Activated CD4-positive, alpha-beta T cell treated with anti-CD3 and anti-CD28 coated beads, Interleukin-2, amount 50 U/mL, for 48 hours (primary cell): ENCODE measurements around the gene DNMT3B.

ENCODE experiments used
- DNase-seq, 2 experiments: peaks; one replicate each; pipeline ENCODE4 v3.0.0-alpha.2; 2020

The DNMT3B gene

DNA sequence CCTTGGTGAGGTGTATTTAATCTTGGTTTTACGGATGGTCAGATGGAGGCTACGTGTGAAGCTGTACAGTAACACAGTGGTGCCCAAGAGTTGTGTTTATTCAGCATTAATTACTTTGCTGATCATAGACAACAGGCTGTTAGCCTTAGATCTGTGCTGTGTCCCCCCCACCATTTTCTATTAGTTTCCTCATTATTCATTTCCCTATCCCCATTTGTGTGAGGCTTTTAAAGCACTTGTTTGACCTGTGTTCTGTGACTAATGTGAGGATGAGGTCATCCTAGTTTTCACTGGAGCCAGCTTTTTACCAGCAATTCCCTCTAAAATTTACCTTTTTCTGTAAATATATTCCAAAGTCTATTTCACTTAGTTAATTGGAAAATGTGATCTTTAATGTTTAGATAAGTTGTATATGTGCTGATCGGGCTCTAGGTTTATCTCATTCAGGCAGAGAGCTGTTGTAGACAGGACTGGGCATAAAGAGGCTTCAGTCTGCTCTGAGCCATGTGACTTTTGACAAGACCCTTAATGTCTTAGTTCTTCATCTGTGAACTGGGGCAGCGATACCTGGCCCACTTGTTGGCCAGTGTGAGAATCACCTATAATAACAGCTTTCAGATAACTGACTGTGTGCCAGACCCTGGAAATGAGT lies 66.0 kb downstream of the DNMT3B start:
- DNase-seq = no peak

DNA sequence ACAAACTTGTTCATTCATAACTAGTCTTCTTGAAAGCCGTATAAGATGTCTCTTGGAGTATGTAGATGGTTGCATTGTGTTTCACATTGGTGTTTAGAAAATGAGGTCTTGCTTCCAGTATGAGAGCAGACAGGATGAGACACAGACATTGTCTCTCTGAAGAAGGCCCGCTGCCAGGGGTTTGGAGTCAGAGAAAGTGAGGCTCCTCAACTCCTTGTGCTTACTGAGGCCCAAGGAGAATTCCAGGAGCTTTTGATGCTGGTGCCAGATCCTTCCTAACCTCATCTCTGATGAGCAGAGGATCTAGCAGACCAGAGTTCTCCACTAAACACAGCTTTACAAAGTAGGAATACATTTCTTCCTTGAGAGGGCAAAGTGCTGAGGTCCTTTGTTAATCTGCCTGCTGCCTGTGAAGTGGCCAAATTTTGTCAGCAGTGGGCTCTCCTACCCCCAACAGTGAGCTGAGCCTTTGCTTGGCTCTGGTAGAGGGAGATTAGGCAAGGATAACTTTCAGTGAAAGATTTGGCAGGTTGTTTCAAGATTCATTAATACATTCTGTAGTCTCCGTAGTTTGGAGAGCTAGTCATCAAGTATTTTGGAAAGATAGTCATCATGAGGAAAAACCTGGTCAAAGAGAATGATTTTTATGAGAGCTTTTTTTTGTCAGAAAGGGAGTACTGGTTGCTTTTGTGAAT lies 67.3 kb downstream of the DNMT3B start:
- no peak for DNase-seq

DNA sequence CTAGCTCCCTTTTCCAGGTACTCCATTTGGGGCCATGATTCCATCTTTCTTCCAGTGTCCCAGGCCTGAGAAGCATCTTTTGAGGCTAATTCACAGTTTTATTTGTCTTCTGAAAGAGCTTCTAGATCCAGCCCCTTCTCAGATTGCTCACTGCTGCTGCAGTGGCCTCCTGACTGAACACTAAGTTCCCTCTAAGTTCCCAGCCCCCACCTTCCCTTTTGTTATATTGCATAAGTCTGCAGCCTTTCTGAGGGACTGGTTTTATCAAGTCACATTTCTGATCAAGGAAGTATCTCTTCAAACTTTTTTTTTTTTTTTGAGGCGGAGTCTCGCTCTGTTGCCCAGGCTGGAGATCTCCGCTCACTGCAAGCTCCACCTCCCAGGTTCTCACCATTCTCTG lies 68.3 kb downstream of the DNMT3B start:
- no peak for DNase-seq

DNA sequence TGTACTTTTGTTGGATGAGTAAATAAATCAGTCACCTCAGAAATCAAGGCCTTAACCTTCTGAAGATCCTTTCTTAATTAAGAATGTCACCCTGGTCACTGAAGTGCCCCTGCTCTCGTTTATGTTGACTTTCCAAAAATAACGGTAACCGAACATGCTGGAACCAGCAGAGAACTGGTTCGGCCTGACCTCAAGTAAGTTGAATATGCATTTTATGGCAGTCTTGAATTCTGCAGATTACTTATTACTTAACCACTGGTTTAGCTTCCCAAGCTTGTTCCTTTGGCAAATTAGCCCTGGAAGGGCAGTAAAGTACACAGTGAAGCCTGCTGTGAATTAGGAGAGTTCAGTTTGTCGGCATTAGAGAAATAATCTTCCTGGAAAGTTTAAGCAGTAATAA lies 69.8 kb downstream of the DNMT3B start:
- DNase-seq = no peak

DNA sequence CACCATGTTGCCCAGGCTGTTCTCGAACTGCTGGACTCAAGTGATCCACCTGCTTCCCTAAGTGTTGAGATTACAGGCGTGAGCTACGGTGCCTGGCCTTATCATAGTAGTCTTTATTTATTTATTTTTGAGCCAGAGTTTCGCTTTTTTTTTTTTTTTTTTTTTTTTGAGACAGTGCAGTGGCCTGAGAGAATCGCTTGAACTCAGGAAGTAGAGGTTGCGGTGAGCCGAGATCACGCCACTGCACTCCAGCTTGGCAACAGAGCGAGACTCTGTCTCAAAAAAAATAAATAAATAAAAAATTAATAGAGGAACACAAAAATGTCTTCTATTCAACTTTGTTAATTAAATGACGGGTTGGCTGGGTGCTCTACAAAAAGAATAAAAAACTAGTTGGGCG lies 70.5 kb downstream of the DNMT3B start:
- no peak for DNase-seq

DNA sequence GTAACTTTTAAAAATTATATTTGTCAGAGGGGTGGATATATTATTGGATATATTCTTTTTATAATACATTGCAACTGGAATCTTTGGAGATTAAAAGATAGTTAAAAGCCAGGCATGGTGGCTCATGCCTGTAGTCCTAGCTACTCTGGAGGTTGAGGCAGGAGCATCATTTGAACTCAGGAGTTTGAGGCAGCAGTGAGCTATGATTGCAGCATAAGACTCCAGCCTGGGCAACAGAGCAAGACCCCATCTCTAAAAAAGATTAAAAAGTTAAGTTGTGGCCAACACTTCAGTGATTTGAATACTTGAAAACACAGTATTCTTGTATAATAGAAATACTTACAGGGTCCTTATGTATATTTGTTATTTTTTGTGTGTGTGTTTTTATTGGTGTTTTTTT lies 72.8 kb downstream of the DNMT3B start:
- no peak for DNase-seq

DNA sequence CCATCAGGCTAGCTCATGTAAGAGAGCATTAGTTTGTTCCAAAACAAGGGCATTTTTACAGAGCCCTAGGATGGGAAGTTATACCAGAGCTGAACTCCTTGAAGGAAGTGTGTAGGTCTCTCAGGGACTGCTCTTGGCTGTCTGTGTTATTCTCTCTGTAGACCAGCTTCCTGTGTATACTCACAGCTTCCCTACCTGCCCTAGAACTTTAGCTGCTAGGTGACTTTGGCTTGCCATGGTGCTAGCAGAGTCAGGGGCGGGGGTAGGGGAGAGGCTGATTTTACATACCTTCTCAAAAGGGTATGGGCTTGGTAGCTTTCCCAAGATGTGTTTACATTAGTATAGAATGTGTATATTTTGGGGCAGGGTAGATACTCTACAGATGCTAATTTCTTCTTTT lies 75.0 kb downstream of the DNMT3B start:
- no peak for DNase-seq

DNA sequence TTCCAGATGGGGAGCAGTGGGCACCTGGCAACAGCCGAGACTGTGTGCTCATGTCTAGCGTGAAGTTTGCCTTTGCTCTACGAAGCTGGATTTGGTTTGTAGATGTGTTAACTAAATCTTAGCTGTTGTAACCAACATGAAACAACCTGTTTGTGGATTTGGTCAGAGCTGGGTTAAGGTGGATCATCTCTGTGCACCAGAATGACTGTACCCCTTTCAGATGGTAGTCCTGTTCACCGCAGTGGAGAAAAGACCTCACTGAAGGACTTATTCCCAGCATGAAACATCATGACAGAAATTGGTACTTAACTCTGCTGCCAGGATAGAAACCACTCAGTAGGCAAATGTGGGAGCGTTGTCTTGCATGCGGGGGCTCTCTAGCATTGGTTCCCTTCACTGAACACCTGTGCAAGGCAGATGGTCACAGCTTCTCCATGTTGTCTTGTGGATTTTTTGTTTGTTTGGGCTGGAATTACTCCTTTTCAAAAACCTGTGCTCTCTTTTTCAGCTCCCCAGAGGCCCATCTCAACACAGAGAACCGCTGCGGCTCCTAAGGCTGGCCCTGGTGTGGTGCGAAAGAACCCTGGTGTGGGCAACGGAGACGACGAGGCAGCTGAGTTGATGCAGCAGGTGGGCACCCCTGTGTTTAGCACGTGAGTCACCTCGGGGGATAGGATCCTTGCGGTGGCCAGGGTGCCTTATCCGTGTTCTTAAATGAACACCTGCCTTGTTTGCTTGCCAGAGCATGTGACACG lies 77.2 kb downstream of the DNMT3B start:
- DNase-seq = peak in 1 of 2 experiments; percentile 16

DNA sequence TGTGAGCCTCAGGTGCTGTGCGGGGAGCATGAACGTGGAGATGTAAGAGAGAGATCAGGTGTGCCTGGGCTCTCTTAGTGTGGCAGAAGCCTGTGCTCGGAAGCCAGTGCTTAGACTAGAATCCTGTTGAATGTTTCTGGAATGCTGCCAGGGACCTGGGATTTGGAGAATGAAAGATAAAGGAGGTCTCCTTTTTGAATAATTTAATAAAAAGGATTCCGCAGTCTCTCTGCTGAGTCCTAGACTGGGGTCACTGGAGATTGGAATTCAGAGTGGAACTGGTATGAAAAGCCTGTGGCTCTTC lies 77.7 kb downstream of the DNMT3B start:
- no peak for DNase-seq

DNA sequence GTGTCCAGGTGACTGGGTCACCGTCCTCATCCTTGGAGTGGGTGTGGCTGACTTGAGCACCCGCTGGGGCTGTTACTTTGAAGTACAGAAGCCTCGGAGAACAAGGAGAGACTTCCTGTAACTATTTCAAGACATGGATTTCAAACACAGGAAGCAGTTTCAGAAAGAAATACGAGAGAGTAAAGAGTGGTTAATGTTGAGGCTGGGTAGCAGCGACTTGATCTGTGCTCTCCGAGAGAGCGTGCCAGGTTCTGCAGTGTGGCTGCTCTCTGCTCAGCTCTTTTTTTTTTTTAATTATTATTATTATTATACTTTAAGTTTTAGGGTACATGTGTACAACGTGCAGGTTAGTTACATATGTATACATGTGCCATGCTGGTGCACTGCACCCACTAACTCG lies 79.0 kb downstream of the DNMT3B start:
- DNase-seq = no peak

DNA sequence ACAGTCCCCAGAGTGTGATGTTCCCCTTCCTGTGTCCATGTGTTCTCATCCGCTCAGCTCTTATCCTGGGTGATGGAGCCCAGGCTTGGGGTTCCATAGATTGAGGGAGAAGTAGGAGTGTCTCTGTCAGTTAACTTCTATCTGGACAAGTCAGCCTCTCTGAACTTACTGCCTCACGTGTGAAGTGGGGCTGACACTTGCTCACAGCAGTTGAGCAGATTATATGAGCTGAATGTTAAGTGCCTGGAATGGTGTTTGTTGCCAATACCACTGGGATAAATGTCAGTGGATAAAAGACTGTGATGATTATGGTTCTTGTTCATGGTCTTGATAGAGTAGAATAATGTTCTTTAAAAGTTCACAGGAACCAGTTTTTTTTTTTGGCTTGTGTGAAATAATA lies 79.4 kb downstream of the DNMT3B start:
- no peak for DNase-seq

DNA sequence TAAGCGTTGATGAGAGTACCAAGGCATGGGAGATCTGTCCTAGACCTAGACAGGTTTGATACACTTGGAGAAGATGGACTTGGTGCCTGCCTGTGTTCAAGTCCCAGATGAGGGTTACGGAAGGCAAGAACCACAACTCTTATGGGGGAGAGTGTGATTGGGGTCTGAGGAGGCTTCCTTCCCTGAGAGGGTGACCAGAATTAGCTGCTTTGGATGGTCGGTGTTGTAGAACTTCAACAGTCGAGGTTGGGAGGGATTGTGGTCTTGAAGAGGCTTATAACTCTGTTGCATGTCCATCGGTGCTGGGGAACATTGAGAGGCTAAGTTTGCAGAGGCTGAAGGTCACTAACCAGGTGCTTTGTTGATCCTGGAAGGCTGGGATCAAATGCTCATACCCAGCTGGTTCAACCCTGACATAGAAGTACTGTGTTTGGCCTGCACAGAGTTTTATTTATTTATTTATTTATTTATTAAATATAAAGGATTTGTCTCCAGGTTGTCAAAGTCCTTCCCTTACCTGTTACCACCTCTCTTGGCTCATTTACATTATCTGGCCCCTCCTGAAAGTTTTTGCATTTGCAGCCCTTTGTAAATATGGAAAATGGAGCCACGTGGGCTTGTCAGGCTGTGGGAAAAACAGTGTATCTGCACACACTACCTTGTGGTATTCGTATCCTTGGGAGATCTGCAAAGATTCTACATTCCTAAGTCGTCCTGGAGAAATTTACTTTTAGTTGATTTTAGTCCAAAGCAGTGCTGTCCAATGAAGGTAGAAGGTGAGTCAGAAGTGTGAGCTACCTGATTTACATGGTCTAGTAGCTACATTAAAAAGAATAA lies 80.7 kb downstream of the DNMT3B start:
- DNase-seq = no peak

DNA sequence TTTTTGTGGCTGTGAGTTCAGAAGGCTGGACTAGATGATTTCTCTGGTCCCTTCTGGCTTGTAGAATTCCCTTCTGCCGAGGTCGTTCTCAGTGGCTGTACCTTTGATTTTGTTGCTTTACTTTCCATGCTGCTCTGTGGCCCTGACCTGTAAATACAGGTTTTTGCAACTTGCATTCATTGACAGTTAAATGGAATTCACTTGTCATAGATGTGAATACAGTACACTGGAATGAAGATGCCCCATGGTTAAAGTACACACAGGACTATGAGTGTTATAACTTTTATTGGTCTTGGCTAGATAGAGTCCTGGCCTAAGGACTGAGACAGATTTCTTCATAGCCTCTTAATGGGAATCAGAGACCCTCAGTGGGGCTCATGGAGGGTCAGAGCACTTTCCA lies 83.6 kb downstream of the DNMT3B start:
- DNase-seq = no peak

DNA sequence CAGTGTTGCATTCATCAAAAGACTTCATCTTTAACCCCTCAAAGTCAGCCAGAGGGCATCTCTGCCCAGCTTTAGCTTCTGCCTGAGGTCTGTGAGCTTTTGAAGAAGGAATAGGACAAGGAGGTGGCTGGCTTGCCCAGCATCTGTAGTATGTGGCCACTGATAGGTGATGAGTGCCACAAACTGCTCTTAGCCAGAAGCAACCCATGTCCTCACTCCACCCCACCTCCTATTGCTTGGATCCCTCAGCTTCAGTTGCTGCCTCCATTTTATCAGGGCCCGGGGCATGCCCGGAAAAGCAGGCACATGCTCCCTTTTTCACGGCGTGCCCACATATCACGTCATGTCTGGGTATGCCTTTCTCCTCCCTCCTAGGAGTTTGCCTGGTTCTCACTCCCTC lies 84.7 kb downstream of the DNMT3B start:
- no peak for DNase-seq

DNA sequence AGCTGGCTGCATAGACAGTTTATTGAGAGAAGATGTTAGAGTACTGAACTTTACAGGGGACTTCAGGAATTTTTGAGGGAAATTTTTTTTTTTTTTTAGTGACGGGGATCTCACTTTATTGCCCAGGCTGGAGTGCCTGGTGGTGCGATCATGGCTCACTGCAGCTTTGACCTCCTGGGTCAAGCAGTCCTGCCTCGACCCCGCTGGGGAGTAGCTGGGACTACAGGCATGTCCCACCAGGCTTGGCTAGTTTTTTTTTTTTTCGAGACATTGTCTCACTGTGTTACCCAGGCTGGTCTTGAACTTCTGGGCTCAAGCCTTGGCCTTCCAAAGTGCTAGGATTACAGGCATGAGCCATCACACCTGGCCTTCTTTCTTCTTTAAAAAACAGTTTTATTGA lies 85.8 kb downstream of the DNMT3B start:
- DNase-seq = no peak

DNA sequence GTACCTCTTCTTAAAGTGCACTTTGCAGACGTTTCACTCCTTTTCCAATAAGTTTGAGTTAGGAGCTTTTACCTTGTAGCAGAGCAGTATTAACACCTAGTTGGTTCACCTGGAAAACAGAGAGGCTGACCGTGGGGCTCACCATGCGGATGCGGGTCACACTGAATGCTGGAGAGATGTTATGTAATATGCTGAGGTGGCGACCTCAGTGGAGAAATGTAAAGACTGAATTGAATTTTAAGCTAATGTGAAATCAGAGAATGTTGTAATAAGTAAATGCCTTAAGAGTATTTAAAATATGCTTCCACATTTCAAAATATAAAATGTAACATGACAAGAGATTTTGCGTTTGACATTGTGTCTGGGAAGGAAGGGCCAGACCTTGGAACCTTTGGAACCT lies 86.7 kb downstream of the DNMT3B start:
- no peak for DNase-seq

DNA sequence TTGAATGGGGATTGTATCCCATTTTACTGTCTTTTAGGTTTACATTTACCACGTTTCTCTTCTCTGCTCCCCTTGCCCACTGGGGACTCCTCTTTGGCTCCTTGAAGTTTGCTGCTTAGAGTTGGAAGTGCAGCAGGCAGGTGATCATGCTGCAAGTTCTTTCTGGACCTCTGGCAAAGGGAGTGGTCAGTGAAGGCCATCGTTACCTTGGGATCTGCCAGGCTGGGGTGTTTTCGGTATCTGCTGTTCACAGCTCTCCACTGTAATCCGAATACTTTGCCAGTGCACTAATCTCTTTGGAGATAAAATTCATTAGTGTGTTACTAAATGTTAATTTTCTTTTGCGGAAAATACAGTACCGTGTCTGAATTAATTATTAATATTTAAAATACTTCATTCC lies 87.4 kb downstream of the DNMT3B start:
- no peak for DNase-seq

DNA sequence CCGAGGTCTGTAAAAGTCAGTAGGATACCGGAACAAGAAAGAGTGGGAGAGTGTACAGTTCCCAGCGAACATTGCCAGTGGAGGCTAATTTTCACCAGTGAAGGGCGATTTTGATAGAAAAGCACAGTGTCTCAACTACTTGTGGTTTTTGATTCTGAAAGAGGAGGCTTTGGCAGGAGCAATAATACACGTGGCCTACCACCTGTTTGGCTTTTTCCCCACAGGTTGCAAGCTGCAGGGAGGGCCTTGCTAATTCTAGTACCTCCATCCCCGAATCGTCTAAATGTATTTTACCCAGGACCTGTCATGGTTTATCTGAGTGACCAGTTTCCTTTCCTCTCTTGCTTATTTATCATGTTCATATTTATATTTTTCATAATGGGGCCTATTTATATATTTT lies 93.2 kb downstream of the DNMT3B start:
- no peak for DNase-seq

DNA sequence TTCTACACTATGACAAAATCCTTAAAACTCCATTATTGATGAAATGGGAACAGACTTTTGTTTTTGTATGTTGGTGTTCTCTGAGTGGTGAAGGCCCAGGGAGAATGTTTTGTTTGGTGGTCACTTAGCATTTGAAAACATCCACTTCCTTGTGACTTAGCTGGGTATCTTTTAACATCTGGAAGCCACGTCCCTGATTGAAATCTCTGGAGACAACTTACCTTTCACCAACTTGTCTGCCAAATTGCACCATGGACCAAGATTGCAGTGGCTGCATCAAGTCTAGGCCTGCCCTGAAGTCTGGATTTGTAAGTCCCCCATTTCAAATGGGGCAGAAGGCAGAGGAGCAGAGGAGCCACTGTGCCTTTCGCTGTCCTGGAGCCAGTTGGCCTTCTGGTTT lies 96.0 kb downstream of the DNMT3B start:
- DNase-seq = no peak
